ENCODE measurements around the gene P2RX1.

DNA sequence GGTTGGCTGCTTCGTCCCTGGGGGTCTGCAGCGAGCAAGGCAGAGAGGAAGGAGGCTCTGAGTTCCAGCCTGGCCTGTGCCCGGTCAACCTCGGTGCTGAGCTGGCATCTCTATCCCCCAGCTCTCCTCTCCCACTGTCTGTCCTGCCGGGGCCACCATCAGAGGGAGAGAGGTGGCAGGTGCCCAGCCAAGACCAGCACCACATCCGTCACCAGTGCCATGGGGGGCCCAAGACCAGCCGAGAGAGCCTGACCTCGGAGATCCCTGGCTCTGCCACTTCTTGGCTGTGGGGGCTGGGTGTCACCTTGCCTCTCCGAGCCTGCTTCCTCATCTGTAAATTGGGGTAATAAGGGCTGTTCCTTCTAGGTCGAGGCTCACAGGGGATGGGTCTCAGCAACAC, 560 bp upstream of the P2RX1 start:
- TF ChIP-seq POLR2AphosphoS5 (IDR thresholded peaks at IDR 0.05; ENCODE audit: low read depth, low read length): no peak
- TF ChIP-seq TAF1 (IDR thresholded peaks at IDR 0.05; ENCODE audit: borderline replicate concordance, insufficient read depth, low read length): no peak
- TF ChIP-seq SIN3A (IDR thresholded peaks at IDR 0.05; ENCODE audit: borderline replicate concordance, insufficient read depth, low read length): no peak
